ENCODE measurements around the gene AP2A2. TPM values are rescaled to one million over a fixed set of nuclear protein-coding genes. Genes with fewer than 3 reads are reported as not detected.

The AP2A2 gene
- total RNA-seq, 1 donor: 50.7 TPM

DNA sequence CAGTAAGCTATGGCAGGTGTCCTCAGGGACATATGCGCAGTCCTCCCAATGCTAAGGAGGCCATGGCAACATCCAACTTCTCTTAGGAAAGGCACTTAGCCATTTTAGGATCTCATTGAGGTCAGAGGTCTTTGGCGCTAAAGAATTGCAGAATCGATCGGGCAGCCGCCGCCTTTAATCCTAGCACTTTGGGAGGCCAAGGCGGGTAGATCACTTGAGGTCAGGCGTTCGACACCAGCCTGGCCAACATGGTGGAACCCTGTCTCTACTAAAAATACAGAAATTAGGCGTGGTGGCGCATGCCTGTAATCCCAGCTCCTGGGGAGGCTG lies 13.8 kb upstream of the AP2A2 start:
- Histone ChIP-seq H3K36me3 (ENCODE audit: insufficient read depth, low read length) (no peaks in the 10 kb centered on the region), H3K9me3 (ENCODE audit: low read depth, low read length) (no peaks in the 10 kb centered on the region), H3K4me2 (ENCODE audit: insufficient read depth, low read length) (peak overlapping the region; percentile 84), H2AFZ (ENCODE audit: low read length) (peak overlapping the region; percentile 75), H3K4me3 (ENCODE audit: insufficient read depth, low read length) (peak overlapping the region; percentile 96), H3K27me3 (ENCODE audit: insufficient read depth, low read length) (no peaks in the 10 kb centered on the region), H3K27ac (ENCODE audit: low read depth, low read length) (no peak overlapping the region), H4K20me1 (ENCODE audit: insufficient read depth, low read length) (peaks cover 15% of the 10 kb centered on the region), H3K4me1 (ENCODE audit: insufficient read depth, low read length) (peaks cover 11% of the 10 kb centered on the region), H3K79me2 (ENCODE audit: insufficient read depth, low read length) (peaks cover 32% of the 10 kb centered on the region)
- TF ChIP-seq, protein P1, sequence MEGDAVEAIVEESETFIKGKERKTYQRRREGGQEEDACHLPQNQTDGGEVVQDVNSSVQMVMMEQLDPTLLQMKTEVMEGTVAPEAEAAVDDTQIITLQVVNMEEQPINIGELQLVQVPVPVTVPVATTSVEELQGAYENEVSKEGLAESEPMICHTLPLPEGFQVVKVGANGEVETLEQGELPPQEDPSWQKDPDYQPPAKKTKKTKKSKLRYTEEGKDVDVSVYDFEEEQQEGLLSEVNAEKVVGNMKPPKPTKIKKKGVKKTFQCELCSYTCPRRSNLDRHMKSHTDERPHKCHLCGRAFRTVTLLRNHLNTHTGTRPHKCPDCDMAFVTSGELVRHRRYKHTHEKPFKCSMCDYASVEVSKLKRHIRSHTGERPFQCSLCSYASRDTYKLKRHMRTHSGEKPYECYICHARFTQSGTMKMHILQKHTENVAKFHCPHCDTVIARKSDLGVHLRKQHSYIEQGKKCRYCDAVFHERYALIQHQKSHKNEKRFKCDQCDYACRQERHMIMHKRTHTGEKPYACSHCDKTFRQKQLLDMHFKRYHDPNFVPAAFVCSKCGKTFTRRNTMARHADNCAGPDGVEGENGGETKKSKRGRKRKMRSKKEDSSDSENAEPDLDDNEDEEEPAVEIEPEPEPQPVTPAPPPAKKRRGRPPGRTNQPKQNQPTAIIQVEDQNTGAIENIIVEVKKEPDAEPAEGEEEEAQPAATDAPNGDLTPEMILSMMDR (IDR thresholded peaks at IDR 0.05; ENCODE audit: extremely low read depth, low read depth, low read length): no peak
- no peak for DNase-seq (ENCODE audit: insufficient read length, low spot score, missing footprints)

DNA sequence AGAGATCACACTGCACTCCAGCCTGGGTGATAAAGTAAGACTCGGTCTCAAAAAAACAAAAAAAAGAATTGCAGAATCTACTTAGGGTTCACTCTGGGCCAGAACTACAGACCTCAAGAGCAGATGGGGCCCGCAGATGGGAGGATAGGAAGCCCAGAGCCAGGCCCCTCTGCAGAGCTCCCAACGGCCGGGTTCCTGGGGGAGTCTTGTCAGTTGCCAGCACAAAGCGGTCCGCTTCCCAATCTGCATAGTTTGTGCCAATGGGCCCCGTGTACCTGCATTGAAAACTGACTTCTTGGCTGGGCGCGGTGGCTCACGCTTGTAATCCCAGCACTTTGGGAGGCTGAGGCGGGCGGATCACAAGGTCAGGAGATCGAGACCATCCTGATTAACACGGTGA lies 13.4 kb upstream of the AP2A2 start:
- no peak overlapping the region for H3K4me3 ChIP-seq (ENCODE audit: insufficient read depth, low read length)
- peak; percentile 76 for DNase-seq (ENCODE audit: insufficient read length, low spot score, missing footprints)
- no peak overlapping the region for H3K27ac ChIP-seq (ENCODE audit: low read depth, low read length)
- no peaks in the 10 kb centered on the region for H3K9me3 ChIP-seq (ENCODE audit: low read depth, low read length)
- peaks cover 31% of the 10 kb centered on the region for H3K79me2 ChIP-seq (ENCODE audit: insufficient read depth, low read length)
- peaks cover 11% of the 10 kb centered on the region for H3K4me1 ChIP-seq (ENCODE audit: insufficient read depth, low read length)
- peaks cover 15% of the 10 kb centered on the region for H4K20me1 ChIP-seq (ENCODE audit: insufficient read depth, low read length)
- H3K36me3 ChIP-seq (ENCODE audit: insufficient read depth, low read length): no peaks in the 10 kb centered on the region
- TF ChIP-seq, protein P1 (IDR thresholded peaks at IDR 0.05; ENCODE audit: extremely low read depth, low read depth, low read length): no peak
- no peak overlapping the region for H2AFZ ChIP-seq (ENCODE audit: low read length)
- no peak overlapping the region for H3K4me2 ChIP-seq (ENCODE audit: insufficient read depth, low read length)
- H3K27me3 ChIP-seq (ENCODE audit: insufficient read depth, low read length): no peaks in the 10 kb centered on the region

DNA sequence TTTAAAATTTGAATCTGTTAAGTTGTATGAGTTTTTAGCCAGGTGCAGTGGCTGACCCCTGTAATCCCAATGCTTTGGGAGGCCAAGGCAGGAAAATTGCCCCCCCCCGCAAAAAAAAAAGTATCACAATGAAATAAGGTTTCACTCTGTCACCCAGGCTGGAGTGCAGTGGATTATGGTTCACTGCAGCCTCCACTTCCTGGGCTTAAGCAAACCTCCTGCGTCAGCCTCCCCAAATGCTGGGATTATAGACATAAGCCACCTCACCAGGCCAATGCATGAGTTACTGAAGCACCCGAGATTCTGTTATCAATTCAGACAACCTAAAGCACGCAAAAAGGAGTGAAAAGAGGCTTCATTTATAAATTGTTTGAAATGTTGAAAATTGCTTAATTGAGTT lies 12.6 kb upstream of the AP2A2 start:
- Histone ChIP-seq H3K4me3 (ENCODE audit: insufficient read depth, low read length) (no peak overlapping the region), H3K9me3 (ENCODE audit: low read depth, low read length) (no peaks in the 10 kb centered on the region), H4K20me1 (ENCODE audit: insufficient read depth, low read length) (peaks cover 15% of the 10 kb centered on the region), H3K79me2 (ENCODE audit: insufficient read depth, low read length) (peaks cover 24% of the 10 kb centered on the region), H3K27ac (ENCODE audit: low read depth, low read length) (no peak overlapping the region), H2AFZ (ENCODE audit: low read length) (no peak overlapping the region), H3K4me2 (ENCODE audit: insufficient read depth, low read length) (no peak overlapping the region), H3K36me3 (ENCODE audit: insufficient read depth, low read length) (no peaks in the 10 kb centered on the region), H3K27me3 (ENCODE audit: insufficient read depth, low read length) (no peaks in the 10 kb centered on the region), H3K4me1 (ENCODE audit: insufficient read depth, low read length) (peaks cover 11% of the 10 kb centered on the region)
- TF ChIP-seq, protein P1 (IDR thresholded peaks at IDR 0.05; ENCODE audit: extremely low read depth, low read depth, low read length): no peak
- peak; percentile 59 for DNase-seq (ENCODE audit: insufficient read length, low spot score, missing footprints)

DNA sequence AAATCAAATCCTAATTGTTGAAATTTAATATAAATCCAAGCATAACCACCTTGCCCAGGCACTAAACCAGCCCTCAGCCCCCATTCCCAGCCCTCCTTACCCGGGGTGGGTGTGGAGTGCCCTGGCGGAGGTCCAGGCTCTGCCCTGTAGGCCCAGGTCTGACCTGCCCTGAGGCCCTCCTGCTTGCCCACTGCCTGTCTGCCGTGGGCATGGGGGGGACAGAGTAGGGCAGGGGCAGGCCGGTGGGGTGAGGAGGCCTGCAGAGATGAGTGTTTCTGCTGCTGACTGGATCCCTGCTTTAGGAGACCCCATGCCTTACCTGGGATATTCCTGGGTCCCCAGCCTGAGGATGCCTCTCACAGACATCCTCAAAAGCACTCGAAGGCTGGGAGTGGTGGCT lies 11.5 kb upstream of the AP2A2 start:
- H4K20me1 ChIP-seq (ENCODE audit: insufficient read depth, low read length): peaks cover 7% of the 10 kb centered on the region
- peak; percentile 81 for DNase-seq (ENCODE audit: insufficient read length, low spot score, missing footprints)
- H3K4me2 ChIP-seq (ENCODE audit: insufficient read depth, low read length): no peak overlapping the region
- H3K27ac ChIP-seq (ENCODE audit: low read depth, low read length): no peak overlapping the region
- no peak overlapping the region for H3K4me3 ChIP-seq (ENCODE audit: insufficient read depth, low read length)
- peaks cover 11% of the 10 kb centered on the region for H3K4me1 ChIP-seq (ENCODE audit: insufficient read depth, low read length)
- no peaks in the 10 kb centered on the region for H3K9me3 ChIP-seq (ENCODE audit: low read depth, low read length)
- TF ChIP-seq, protein P1 (IDR thresholded peaks at IDR 0.05; ENCODE audit: extremely low read depth, low read depth, low read length): no peak
- peaks cover 13% of the 10 kb centered on the region for H3K79me2 ChIP-seq (ENCODE audit: insufficient read depth, low read length)
- no peaks in the 10 kb centered on the region for H3K27me3 ChIP-seq (ENCODE audit: insufficient read depth, low read length)
- no peak overlapping the region for H2AFZ ChIP-seq (ENCODE audit: low read length)
- H3K36me3 ChIP-seq (ENCODE audit: insufficient read depth, low read length): no peaks in the 10 kb centered on the region
